ENCODE data around the gene RFX2.
A peak's percentile ranks its signal among the peaks of the same experiment; 100 is the strongest.

Gene RFX2

DNA sequence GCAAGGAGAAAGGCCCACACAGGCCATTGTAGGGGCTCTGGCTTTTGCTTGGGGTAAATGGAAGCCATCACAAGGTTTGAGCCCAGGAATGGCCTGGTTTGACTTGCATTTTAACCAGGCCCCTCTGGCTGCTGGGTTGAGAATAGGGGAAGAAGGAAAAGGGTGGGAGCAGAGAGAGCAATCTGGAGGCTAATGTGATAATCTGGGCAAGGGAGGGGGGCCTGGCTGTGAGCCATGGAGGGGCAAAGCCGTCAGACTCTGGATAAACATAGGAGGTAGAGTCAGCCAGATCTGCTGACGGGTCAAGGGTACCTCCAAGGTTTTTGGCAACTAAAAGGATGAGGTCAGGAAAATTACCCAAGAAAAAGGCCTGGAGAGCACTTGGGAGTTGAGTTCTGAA lies 41.6 kb downstream of the RFX2 start:
- H3K27me3 ChIP-seq (replicated peaks in 2 of 5; ENCODE audit: control insufficient read depth in 4 of 5, insufficient read depth in 5 of 5, low read length in 4 of 5) = no peaks in the 10 kb centered on the region
- no peaks in the 10 kb centered on the region for H3K9me3 ChIP-seq (ENCODE audit: control extremely low read depth in 1 of 5, control insufficient read depth in 4 of 5, insufficient read depth in 2 of 5, low read depth in 1 of 5, low read length in 4 of 5)
- ChIA-PET CTCF (interaction anchor here (1.0 to 2.0 kb wide), 3 partner anchors 11 to 15 kb away, joined by 3 to 6 read pairs (median 5); no protein-coding TSS in a partner anchor), POLR2A (interaction anchor here (0.6 kb wide), 1 partner anchor 98 kb away, joined by 3 read pairs; no protein-coding TSS in a partner anchor)
- no peaks in the 10 kb centered on the region for H3K36me3 ChIP-seq (ENCODE audit: control insufficient read depth in 4 of 4, insufficient read depth in 4 of 4, low read length in 3 of 4)
- no peak overlapping the region for H3K27ac ChIP-seq (ENCODE audit: insufficient read depth in 1 of 2, low read depth in 1 of 2, low read length in 2 of 2, poor library complexity in 1 of 2, severe bottlenecking in 2 of 2)
- peaks cover 18 to 51% (median 48%) of the 10 kb centered on the region in 4 experiments for H3K4me1 ChIP-seq (ENCODE audit: control extremely low read depth in 1 of 4, control insufficient read depth in 4 of 4, insufficient read depth in 4 of 4, low read length in 3 of 4)
- 79% methylated on average over 2 of the region's 2 CpGs for WGBS (ENCODE audit: insufficient coverage)
- DNase-seq = no peak
- no peak overlapping the region for H3K4me3 ChIP-seq (ENCODE audit: control insufficient read depth in 1 of 7, extremely low read depth in 1 of 7, insufficient read depth in 4 of 7, low read depth in 2 of 7, low read length in 6 of 7)

DNA sequence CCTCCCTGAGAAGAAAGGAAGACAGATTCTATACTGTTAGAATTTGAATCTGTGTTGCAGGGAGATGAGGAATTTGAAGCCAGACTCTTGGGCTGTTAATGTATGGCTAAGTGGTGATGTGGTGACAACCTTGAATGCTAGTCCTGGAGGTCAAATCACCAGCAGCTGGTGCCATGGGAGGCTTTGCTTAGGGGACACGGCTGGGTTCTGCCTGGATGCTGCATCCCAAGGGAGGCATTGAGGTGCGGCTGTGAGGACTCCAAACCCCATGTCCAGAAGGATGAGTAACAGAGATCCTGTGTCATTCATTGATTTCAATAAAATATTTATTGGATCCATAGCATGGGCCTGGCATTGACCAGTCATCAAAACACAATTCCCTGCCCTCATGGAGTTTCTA lies 42.3 kb downstream of the RFX2 start:
- peaks cover 18 to 59% (median 55%) of the 10 kb centered on the region in 4 experiments for H3K4me1 ChIP-seq (ENCODE audit: control extremely low read depth in 1 of 4, control insufficient read depth in 4 of 4, insufficient read depth in 4 of 4, low read length in 3 of 4)
- no peak overlapping the region for H3K4me3 ChIP-seq (ENCODE audit: control insufficient read depth in 1 of 7, extremely low read depth in 1 of 7, insufficient read depth in 4 of 7, low read depth in 2 of 7, low read length in 6 of 7)
- no peak for DNase-seq
- POLR2A ChIA-PET = no interaction called here
- WGBS (ENCODE audit: insufficient coverage) = 96% methylated on average over 2 of the region's 2 CpGs
- peak overlapping the region; percentile 98 to 99 for H3K27ac ChIP-seq (ENCODE audit: insufficient read depth in 1 of 2, low read depth in 1 of 2, low read length in 2 of 2, poor library complexity in 1 of 2, severe bottlenecking in 2 of 2)
- CTCF ChIA-PET = interaction anchor here (0.8 to 2.0 kb wide), 6 partner anchors 12 to 32 kb away, joined by 4 to 6 read pairs (median 4); no protein-coding TSS in a partner anchor
- H3K9me3 ChIP-seq (ENCODE audit: control extremely low read depth in 1 of 5, control insufficient read depth in 4 of 5, insufficient read depth in 2 of 5, low read depth in 1 of 5, low read length in 4 of 5) = no peaks in the 10 kb centered on the region
- H3K36me3 ChIP-seq (ENCODE audit: control insufficient read depth in 4 of 4, insufficient read depth in 4 of 4, low read length in 3 of 4) = peaks cover 0 to 3% (median 0%) of the 10 kb centered on the region in 4 experiments
- H3K27me3 ChIP-seq (replicated peaks in 2 of 5; ENCODE audit: control insufficient read depth in 4 of 5, insufficient read depth in 5 of 5, low read length in 4 of 5) = no peaks in the 10 kb centered on the region

DNA sequence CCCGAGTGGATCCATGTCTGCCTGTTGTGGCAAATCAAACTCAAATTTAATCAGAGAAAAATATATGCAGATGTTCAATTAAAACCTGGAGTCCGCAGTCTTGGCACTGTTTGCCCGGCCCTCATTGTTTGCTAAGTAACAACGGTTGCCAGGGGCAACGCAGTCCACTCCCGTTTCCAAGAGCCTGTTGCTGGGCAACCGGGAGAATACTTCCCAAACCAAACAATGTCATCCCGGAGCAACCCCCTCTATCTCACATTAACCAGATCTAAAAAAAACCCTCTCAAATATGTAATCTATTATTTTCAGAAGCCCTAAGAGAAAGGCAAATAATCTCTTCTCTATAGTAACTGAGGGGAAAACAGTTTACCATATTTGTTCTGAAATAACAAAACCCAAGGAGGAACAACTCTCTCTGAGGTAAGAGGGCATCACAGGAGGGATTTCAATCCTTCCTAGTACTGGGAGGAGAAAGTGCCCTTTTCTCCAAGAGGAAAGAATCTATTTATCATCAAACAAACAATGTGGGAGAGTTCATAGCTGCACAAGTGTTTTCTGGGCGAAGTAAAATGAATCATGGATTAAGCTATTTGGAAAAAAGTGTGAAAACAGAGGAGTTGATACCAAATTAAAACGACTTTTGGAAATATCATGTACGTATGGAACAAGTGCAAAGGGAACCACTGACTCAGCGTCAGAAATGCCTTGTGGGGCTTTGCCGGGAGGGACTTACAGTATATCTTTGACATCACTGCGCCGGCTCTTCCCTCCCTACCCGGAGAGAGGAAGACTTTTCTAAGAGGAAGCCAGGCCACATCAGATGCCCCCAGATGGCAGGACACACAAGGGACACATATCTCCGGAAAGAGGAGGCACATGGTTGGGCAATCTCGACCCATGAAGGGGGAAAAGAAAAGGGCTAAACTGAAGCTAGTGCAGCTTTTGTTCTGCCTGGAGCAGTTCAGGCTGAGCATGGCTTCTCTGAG lies 43.3 kb downstream of the RFX2 start:
- 26% methylated on average over 14 of the region's 18 CpGs for WGBS (ENCODE audit: insufficient coverage)
- Histone ChIP-seq H3K4me3 (ENCODE audit: control insufficient read depth in 1 of 7, extremely low read depth in 1 of 7, insufficient read depth in 4 of 7, low read depth in 2 of 7, low read length in 6 of 7) (peak overlapping the region in 2 of 7 experiments; percentile 40 to 51), H3K27ac (ENCODE audit: insufficient read depth in 1 of 2, low read depth in 1 of 2, low read length in 2 of 2, poor library complexity in 1 of 2, severe bottlenecking in 2 of 2) (peak overlapping the region; percentile 98 to 99), H3K9me3 (ENCODE audit: control extremely low read depth in 1 of 5, control insufficient read depth in 4 of 5, insufficient read depth in 2 of 5, low read depth in 1 of 5, low read length in 4 of 5) (no peaks in the 10 kb centered on the region), H3K36me3 (ENCODE audit: control insufficient read depth in 4 of 4, insufficient read depth in 4 of 4, low read length in 3 of 4) (peaks cover 0 to 3% (median 0%) of the 10 kb centered on the region in 4 experiments), H3K27me3 (replicated peaks in 2 of 5; ENCODE audit: control insufficient read depth in 4 of 5, insufficient read depth in 5 of 5, low read length in 4 of 5) (no peaks in the 10 kb centered on the region), H3K4me1 (ENCODE audit: control extremely low read depth in 1 of 4, control insufficient read depth in 4 of 4, insufficient read depth in 4 of 4, low read length in 3 of 4) (peaks cover 24 to 69% (median 66%) of the 10 kb centered on the region in 4 experiments)
- ChIA-PET POLR2A (interaction anchor here (0.8 to 1.0 kb wide), 3 partner anchors 10 to 59 kb away, joined by 3 to 4 read pairs (median 4); no protein-coding TSS in a partner anchor), CTCF (interaction anchor here (0.8 to 2.0 kb wide), 6 partner anchors 13 to 33 kb away, joined by 4 to 6 read pairs (median 4); no protein-coding TSS in a partner anchor)
- DNase-seq = peak; percentile 95 to 97 (median 96)

DNA sequence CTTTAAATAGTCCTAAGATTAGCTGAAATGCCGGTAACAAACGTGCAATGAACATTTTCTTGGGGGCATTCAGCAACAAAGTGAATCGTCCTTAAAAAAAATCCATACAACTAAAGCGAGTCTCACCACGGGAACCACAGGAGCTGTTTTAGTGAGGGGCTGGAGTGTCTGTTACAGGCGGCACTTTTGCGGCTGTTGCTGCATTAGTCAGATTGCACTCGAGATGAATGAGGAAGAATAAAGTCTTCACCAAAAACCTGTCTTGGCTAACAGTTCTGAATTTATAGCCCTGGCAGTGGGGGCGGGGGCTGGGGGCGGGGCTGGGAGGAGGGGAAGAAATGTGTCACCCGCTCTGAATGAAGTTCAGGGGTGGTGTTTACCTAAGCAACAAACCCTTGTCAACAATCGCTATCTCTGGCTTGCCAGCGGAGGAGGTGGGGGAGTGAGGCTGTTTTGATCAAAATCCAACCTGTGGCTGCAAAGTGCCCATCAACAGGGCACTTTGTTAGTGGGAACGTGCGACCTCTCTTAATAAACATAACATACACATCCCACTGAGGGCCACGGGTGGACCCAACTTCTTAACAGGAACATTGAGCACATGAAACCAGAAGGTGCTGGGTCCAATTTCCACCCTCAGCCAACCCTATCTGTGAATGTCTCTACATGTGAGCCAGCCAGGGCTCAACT lies 44.5 kb downstream of the RFX2 start:
- 0% methylated on average over 6 of the region's 16 CpGs for WGBS (ENCODE audit: insufficient coverage)
- no peaks in the 10 kb centered on the region for H3K9me3 ChIP-seq (ENCODE audit: control extremely low read depth in 1 of 5, control insufficient read depth in 4 of 5, insufficient read depth in 2 of 5, low read depth in 1 of 5, low read length in 4 of 5)
- peak overlapping the region; percentile 98 to 99 for H3K27ac ChIP-seq (ENCODE audit: insufficient read depth in 1 of 2, low read depth in 1 of 2, low read length in 2 of 2, poor library complexity in 1 of 2, severe bottlenecking in 2 of 2)
- H3K27me3 ChIP-seq (replicated peaks in 2 of 5; ENCODE audit: control insufficient read depth in 4 of 5, insufficient read depth in 5 of 5, low read length in 4 of 5) = no peaks in the 10 kb centered on the region
- DNase-seq = peak; percentile 91 to 99 (median 98)
- CTCF ChIA-PET = interaction anchor here (0.5 to 2.5 kb wide), 5 partner anchors 18 to 60 kb away, joined by 3 to 14 read pairs (median 3); no protein-coding TSS in a partner anchor
- H3K36me3 ChIP-seq (ENCODE audit: control insufficient read depth in 4 of 4, insufficient read depth in 4 of 4, low read length in 3 of 4) = peaks cover 0 to 3% (median 0%) of the 10 kb centered on the region in 4 experiments
- H3K4me1 ChIP-seq (ENCODE audit: control extremely low read depth in 1 of 4, control insufficient read depth in 4 of 4, insufficient read depth in 4 of 4, low read length in 3 of 4) = peaks cover 28 to 80% (median 77%) of the 10 kb centered on the region in 4 experiments
- peak overlapping the region in 4 of 7 experiments; percentile 16 to 51 (median 36) for H3K4me3 ChIP-seq (ENCODE audit: control insufficient read depth in 1 of 7, extremely low read depth in 1 of 7, insufficient read depth in 4 of 7, low read depth in 2 of 7, low read length in 6 of 7)
- POLR2A ChIA-PET = interaction anchor here (0.6 to 1.6 kb wide), 6 partner anchors 9 to 801 kb away, joined by 3 to 5 read pairs (median 4); no protein-coding TSS in a partner anchor

DNA sequence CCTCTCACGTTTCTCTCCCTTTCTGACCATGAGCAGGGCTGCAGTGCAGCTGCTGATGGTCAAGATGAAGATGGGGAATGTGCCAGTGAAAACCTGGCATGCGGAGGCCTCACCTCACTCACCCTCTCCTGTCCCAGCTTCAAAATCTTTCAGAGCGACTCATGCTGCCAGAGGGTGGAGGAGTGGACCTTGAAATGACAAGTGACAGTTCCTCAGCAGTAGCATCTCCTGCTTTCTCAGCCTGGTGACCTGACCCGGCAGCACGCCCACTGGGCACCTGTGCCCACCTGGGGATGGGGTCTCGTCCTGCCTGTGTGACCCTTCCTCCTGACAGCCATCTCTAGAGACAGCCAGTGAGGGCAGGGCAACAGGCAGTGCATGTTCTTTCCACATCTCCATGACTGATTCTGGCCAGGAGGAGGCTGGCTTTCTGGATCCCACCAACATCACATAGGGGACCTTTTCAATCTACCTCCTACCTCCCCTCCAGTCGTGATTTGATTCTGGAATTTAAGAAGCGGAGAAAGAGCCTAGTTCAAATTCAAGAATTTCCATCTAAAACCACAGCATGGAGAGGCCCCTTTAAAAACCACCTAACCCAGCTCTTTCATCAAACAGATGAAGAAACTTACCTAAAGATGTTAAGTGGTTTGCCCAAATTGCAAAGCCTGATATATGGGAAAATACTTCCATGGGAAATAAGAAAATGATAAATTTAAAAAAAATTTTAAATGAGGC lies 45.8 kb downstream of the RFX2 start:
- Histone ChIP-seq H3K9me3 (ENCODE audit: control extremely low read depth in 1 of 5, control insufficient read depth in 4 of 5, insufficient read depth in 2 of 5, low read depth in 1 of 5, low read length in 4 of 5) (no peaks in the 10 kb centered on the region), H3K4me1 (ENCODE audit: control extremely low read depth in 1 of 4, control insufficient read depth in 4 of 4, insufficient read depth in 4 of 4, low read length in 3 of 4) (peaks cover 31 to 93% (median 90%) of the 10 kb centered on the region in 4 experiments), H3K27ac (ENCODE audit: insufficient read depth in 1 of 2, low read depth in 1 of 2, low read length in 2 of 2, poor library complexity in 1 of 2, severe bottlenecking in 2 of 2) (peak overlapping the region; percentile 98 to 99), H3K4me3 (ENCODE audit: control insufficient read depth in 1 of 7, extremely low read depth in 1 of 7, insufficient read depth in 4 of 7, low read depth in 2 of 7, low read length in 6 of 7) (peak overlapping the region in 3 of 7 experiments; percentile 34 to 48 (median 48)), H3K36me3 (ENCODE audit: control insufficient read depth in 4 of 4, insufficient read depth in 4 of 4, low read length in 3 of 4) (peaks cover 0 to 3% (median 0%) of the 10 kb centered on the region in 4 experiments), H3K27me3 (replicated peaks in 2 of 5; ENCODE audit: control insufficient read depth in 4 of 5, insufficient read depth in 5 of 5, low read length in 4 of 5) (no peaks in the 10 kb centered on the region)
- ChIA-PET CTCF (interaction anchor here (0.8 to 2.7 kb wide), 6 partner anchors 12 to 61 kb away, joined by 3 to 18 read pairs (median 5); no protein-coding TSS in a partner anchor), POLR2A (interaction anchor here (0.9 to 2.3 kb wide), 5 partner anchors 7 to 52 kb away, joined by 3 to 6 read pairs (median 5); no protein-coding TSS in a partner anchor)
- WGBS (ENCODE audit: insufficient coverage) = 95% methylated on average over 5 of the region's 8 CpGs
- DNase-seq = no peak
